Stomach (tissue), 4 donors: Measurements from ENCODE around the gene KIRREL2.

Source experiments
- EP300 ChIP-seq: sonication (generic); formaldehyde crosslinking; IDR thresholded peaks from one replicate; pipeline ENCODE4 v1.6.1; 2017; ENCODE audit warnings: antibody characterized with exemption
- POLR2A ChIP-seq, 4 donors: fragments of 450-650 bp; IDR thresholded peaks; one replicate each; pipeline ENCODE4 v1.6.1; 2016; ENCODE audit warnings: antibody characterized with exemption in 4 of 4, control low read depth in 2 of 4, mild to moderate bottlenecking in 1 of 4, moderate library complexity in 1 of 4
- POLR2AphosphoS5 ChIP-seq, 3 donors: sonication (generic); formaldehyde crosslinking; IDR thresholded peaks; one replicate each; pipeline ENCODE4 v1.6.1; 2016; ENCODE audit warnings: antibody characterized with exemption in 3 of 3
- TF ChIP-seq, protein P1 (sequence below), 7 experiments: fragments of 450-650 bp in 4 of 7; fragments of 200-600 bp in 3 of 7; sonication (generic) in 3 of 7; IDR thresholded peaks; one replicate each; pipeline ENCODE4 v1.5.1; 2016 to 2019; ENCODE audit warnings: antibody characterized with exemption in 7 of 7, control low read depth in 2 of 7, mild to moderate bottlenecking in 1 of 7

DNA sequence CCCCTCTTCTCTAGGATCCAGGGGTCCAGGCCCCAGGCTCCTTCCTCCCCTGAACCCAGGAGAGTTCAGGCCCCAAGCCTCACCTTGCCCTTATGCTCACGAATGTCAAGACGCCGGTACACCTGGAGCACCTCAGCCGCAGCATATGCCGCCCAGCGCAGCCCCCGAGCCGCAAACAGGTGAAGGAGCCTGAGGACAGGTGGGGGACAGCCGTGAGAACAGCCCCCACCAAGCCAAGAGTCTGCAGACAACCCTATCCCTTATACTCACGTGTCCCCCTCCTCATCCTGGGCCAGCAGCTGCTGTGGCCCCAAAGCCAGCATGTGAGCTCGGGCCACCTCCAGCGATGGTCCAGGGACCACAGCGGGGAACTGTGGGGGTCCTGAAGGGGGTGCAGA lies 39.9 kb downstream of the KIRREL2 start:
- TF ChIP-seq, protein P1, sequence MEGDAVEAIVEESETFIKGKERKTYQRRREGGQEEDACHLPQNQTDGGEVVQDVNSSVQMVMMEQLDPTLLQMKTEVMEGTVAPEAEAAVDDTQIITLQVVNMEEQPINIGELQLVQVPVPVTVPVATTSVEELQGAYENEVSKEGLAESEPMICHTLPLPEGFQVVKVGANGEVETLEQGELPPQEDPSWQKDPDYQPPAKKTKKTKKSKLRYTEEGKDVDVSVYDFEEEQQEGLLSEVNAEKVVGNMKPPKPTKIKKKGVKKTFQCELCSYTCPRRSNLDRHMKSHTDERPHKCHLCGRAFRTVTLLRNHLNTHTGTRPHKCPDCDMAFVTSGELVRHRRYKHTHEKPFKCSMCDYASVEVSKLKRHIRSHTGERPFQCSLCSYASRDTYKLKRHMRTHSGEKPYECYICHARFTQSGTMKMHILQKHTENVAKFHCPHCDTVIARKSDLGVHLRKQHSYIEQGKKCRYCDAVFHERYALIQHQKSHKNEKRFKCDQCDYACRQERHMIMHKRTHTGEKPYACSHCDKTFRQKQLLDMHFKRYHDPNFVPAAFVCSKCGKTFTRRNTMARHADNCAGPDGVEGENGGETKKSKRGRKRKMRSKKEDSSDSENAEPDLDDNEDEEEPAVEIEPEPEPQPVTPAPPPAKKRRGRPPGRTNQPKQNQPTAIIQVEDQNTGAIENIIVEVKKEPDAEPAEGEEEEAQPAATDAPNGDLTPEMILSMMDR (IDR thresholded peaks at IDR 0.05), result no peak
- no peak for TF ChIP-seq POLR2A (IDR thresholded peaks at IDR 0.05)
- no peak for TF ChIP-seq EP300
- no peak for TF ChIP-seq POLR2AphosphoS5 (IDR thresholded peaks at IDR 0.05)
